ENCODE measurements around the gene GATD1. TPM values are rescaled to one million over a fixed set of nuclear protein-coding genes. Genes with fewer than 3 reads are reported as not detected.

Gene GATD1, protein sequence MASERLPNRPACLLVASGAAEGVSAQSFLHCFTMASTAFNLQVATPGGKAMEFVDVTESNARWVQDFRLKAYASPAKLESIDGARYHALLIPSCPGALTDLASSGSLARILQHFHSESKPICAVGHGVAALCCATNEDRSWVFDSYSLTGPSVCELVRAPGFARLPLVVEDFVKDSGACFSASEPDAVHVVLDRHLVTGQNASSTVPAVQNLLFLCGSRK
- 10 to 100 TPM; 22.1 to 41.4 (median 27.3) TPM for total RNA-seq

GRCh38 chr11:777288-778255, at the start of gene GATD1:
TSS of gene GATD1 (minus strand) at chr11:777487. CDS start at chr11:777462, 25 bp downstream.
- WGBS, 2 donors, result 1% methylated on average over 40 to 81 of the region's 110 CpGs
- Histone ChIP-seq H3K27me3 (no peaks in the 10 kb centered on the region), H3K4me3 (peak within 1 kb of the TSS; percentile 74 to 96 (median 87)), H3K36me3 (peaks cover 0 to 30% (median 0%) of the 10 kb centered on the region in 3 donors), H3K4me1 (peaks cover 0 to 64% (median 29%) of the 10 kb centered on the region in 4 donors), H3K9me3 (no peaks in the 10 kb centered on the region), H3K27ac (peak within 1 kb of the TSS; percentile 79 to 94 (median 88))
- DNase-seq (ENCODE audit: low spot score in 2 of 2), result peak; percentile 82 to 83
- TF ChIP-seq EP300 (IDR thresholded peaks at IDR 0.05), result no peak
- TF ChIP-seq CTCF (IDR thresholded peaks at IDR 0.05), result peak in 1 of 5 experiments; percentile 9
- TF ChIP-seq POLR2A (IDR thresholded peaks at IDR 0.05), result peak; percentile 63 to 88

GRCh38 chr11:826836-827145, 49.5 kb upstream of the GATD1 start:
- H3K27ac ChIP-seq, result peak overlapping the region in 2 of 4 donors; percentile 60 to 72
- peaks cover 0 to 42% (median 26%) of the 10 kb centered on the region in 3 donors for H3K36me3 ChIP-seq
- TF ChIP-seq EP300 (IDR thresholded peaks at IDR 0.05) (no peak), CTCF (IDR thresholded peaks at IDR 0.05) (no peak), POLR2A (IDR thresholded peaks at IDR 0.05) (no peak)
- peaks cover 0 to 66% (median 42%) of the 10 kb centered on the region in 4 donors for H3K4me1 ChIP-seq
- 2 to 21% methylated on average over 2 to 20 of the region's 22 CpGs for WGBS, 2 donors
- H3K4me3 ChIP-seq, result peak overlapping the region in 2 of 4 donors; percentile 43 to 49
- peaks cover 0 to 59% of the 10 kb centered on the region in 2 donors for H3K27me3 ChIP-seq
- no peak for DNase-seq (ENCODE audit: low spot score in 2 of 2)
- no peaks in the 10 kb centered on the region for H3K9me3 ChIP-seq

DNA sequence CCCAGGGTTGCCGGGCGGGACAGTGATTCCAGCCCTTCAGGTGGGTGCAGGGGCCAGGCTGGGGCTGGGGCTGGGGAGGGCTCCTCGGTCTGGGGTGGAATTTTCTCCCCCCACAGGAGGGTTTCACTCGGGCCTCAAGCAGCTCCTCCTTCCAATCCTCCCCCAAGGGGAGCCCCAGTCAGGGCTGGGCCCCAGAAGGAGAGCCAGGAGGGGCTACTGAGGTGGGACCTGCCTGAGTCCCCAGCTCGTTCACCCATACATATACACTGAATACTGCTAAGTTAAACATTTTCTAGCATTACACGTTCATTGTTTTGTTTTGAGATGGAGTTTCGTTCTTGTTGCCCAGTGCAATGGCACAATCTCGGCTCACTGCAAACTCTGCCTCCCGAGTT, 48.9 kb upstream of the GATD1 start:
- Histone ChIP-seq H3K36me3 (peaks cover 0 to 46% (median 26%) of the 10 kb centered on the region in 3 donors), H3K4me3 (no peak overlapping the region), H3K27me3 (peaks cover 0 to 55% of the 10 kb centered on the region in 2 donors), H3K4me1 (peaks cover 0 to 66% (median 45%) of the 10 kb centered on the region in 4 donors), H3K27ac (peak overlapping the region in 1 of 4 donors; percentile 72), H3K9me3 (no peaks in the 10 kb centered on the region)
- no peak for DNase-seq (ENCODE audit: low spot score in 2 of 2)
- 79 to 82% methylated on average over 9 of the region's 9 CpGs for WGBS, 2 donors
- TF ChIP-seq CTCF (IDR thresholded peaks at IDR 0.05) (no peak), POLR2A (IDR thresholded peaks at IDR 0.05) (no peak), EP300 (IDR thresholded peaks at IDR 0.05) (no peak)

DNA sequence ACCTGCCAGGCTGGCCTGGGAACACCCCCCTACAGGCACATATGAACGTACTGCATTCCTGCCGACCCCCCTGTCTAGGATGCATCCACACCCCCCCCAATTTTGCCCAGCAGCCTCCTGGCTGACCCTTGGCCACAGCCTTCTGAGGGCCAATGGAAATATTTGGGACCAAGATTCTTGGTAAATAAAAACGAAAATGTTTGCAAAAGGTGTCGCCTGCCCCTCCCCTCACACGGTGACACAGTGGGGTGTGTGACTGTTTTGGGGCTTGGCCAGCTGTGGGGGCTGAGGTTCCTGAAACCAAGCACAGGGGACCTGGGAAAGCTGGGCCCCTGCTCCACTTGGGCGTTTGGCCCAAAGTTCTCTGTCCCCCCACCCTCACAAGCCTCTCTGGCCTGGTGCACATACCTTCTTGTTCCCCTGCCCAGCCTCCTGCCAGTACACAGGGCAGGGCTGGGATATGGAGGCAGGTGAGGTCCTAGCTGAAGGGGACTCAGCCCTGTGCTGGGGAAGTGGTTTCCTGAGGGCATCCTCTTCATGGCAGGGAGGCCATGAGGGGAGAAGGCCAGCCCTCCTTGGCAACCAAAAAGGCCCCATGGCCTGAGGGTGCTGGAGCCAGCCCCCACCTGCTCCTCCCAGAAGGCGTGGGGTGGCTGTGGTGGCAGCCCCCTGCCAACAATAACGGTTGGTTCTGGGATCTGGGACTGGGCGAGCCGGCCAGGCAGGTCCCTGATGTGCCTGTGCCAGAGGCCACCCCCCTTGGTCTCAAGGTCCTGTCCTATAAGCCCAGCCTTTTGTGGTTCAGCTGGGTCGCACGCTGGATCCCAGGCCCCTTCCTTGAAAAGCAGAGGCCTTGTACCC, 48.3 kb upstream of the GATD1 start:
- 81 to 82% methylated on average over 9 of the region's 12 CpGs for WGBS, 2 donors
- Histone ChIP-seq H3K4me3 (no peak overlapping the region), H3K27ac (no peak overlapping the region), H3K36me3 (peaks cover 0 to 46% (median 26%) of the 10 kb centered on the region in 3 donors), H3K27me3 (peaks cover 0 to 49% of the 10 kb centered on the region in 2 donors), H3K4me1 (peaks cover 0 to 66% (median 48%) of the 10 kb centered on the region in 4 donors), H3K9me3 (no peaks in the 10 kb centered on the region)
- DNase-seq (ENCODE audit: low spot score in 2 of 2), result no peak
- no peak for TF ChIP-seq POLR2A (IDR thresholded peaks at IDR 0.05)
- no peak for TF ChIP-seq EP300 (IDR thresholded peaks at IDR 0.05)
- no peak for TF ChIP-seq CTCF (IDR thresholded peaks at IDR 0.05)

All from tibial nerve (tissue), 4 donors.